Astrocyte of the hippocampus (primary cell): ENCODE results near the gene RPGRIP1L.

Experiments used
- DNase-seq: peaks from one replicate; pipeline ENCODE4 v3.0.0; 2011; ENCODE audit warnings: low read depth, low spot score

RPGRIP1L gene

DNA sequence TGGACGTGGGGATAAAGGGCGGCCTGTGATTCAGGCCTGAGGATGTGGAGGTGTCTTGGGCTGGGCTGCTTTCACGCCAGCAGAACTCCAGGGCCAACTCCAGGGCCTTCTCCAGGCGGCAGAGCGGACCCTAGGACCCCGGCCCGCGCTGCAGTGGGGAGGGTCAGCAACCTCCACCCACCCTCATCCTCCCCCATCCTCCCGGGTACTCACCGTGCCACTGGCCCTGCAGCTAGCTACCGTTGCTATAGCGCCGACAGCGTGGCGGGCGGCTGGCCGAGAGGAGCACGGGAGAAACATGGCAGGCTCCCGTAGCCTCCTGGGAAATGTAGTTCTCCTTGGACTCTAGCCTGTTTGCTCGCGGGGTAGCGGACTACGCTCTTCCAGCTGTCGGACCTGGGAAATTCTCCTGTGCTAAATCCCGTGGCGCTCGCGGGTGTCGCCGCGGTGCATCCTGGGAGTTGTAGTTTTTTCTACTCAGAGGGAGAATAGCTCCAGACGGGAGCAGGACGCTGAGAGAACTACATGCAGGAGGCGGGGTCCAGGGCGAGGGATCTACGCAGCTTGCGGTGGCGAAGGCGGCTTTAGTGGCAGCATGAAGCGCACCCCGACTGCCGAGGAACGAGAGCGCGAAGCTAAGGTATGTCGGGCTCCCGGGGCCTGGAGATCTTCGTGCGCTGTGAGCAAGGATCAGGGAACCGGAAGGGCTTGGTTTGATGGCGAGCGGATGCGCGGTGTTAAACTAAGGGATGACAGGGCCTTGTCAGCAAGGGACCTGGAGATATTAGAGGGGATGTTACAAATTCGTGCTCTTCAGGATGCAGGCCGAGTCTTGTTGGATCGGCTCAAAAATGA is at the start of gene RPGRIP1L, which contains the start of gene FTO:
TSS of gene RPGRIP1L (minus strand) at position 270 of the 855 bp plus-strand sequence. CDS start 3,136 bp downstream, outside the sequence.
TSS of gene FTO (plus strand) at position 567 of the 855 bp plus-strand sequence.
- peak; percentile 100 for DNase-seq

DNA sequence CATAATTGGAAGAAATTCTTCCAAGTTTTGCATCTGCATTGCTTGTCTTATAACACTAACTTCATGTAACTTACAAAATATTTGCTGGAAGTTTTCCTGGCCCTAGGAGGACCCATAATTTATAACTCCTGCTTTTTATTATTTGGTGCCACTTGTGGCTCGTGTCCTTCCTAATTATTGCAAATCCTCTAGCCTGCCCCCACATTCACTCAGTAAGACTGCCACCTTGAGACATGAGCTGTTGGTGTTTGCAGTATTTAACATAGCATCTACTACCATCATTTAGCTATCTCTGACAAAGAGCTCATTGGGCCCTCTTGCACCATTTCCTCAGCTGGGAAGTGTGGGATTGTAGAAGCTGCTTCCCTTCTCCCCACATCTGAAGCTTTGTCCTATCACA is 49.8 kb upstream of the RPGRIP1L start:
- no peak for DNase-seq

GRCh38 chr16:53752560-53752959 is 48.9 kb upstream of the RPGRIP1L start:
- no peak for DNase-seq

- DNase-seq: peak; percentile 61
Measured at GRCh38 chr16:53745753-53746266, 42.2 kb upstream of the RPGRIP1L start.

DNA sequence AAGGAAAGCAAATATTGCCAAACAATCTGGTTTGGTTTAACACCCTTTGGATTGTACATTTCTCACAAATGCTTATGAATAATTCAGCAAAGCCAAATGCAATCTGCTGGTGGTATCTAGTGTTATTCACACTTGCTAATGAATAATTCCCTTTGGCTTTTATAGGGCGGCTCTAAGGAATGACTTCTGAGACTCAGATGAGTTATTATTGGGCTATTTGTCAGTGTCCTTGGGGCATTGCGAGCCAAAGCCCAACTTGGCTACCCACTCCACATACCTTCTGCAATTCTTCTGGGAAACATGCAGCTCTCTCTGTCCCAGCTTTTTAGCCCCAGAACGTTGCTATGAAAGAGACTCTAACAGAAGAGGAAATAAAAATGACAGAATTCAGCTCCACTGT is 41.4 kb upstream of the RPGRIP1L start:
- DNase-seq: peak; percentile 89

GRCh38 chr16:53744449-53744848 is 40.8 kb upstream of the RPGRIP1L start:
- peak; percentile 31 for DNase-seq

- DNase-seq: peak; percentile 36
Measured at GRCh38 chr16:53743149-53743566, 39.5 kb upstream of the RPGRIP1L start.

DNA sequence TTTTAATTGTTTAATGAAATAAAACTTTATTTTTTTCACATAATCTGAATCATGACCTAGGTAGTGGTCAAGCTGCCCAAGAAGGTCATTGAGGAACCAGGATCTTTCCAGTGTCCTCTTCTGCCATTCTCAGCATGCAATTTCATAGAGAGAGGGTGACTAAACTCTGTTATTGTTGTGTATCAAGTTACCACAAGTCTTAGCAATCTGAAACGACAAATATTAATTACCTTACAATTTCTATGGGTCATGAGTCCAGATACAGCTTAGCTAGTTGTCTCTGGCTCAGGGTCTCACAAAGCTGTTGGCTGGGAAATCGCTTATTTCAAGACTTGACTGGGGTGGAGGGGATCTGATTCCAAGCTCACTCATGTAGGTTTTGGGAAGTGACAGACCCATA is 37.9 kb upstream of the RPGRIP1L start:
- DNase-seq: no peak

- DNase-seq: no peak
Measured at GRCh38 chr16:53740933-53741531, 37.4 kb upstream of the RPGRIP1L start.

GRCh38 chr16:53740476-53740875 is 36.8 kb upstream of the RPGRIP1L start:
- no peak for DNase-seq

- no peak for DNase-seq
Measured at GRCh38 chr16:53737552-53737951, 33.9 kb upstream of the RPGRIP1L start.

- no peak for DNase-seq
Measured at GRCh38 chr16:53736297-53736696, 32.6 kb upstream of the RPGRIP1L start.

GRCh38 chr16:53734908-53735307 is 31.2 kb upstream of the RPGRIP1L start:
- DNase-seq: no peak

GRCh38 chr16:53732296-53732929 is 28.8 kb upstream of the RPGRIP1L start:
- DNase-seq: peak; percentile 36

DNA sequence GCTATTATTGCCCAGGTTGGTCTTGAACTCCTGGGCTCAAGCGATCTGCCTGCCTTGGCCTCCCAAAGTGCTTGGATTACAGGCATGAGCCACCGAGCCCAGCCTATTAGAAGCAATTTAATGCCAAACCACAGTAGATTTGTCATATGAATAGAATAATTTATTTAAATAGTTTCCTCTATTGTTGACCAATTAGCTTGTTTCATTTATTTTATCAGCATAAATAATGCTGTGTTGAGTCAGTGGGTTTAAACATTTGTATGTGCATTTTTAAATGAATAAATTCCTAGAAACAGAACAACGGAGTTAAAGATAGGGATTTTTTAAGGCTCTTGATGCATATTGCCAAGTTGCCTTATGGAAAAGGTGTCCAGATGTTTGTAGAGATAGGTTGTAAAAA is 27.0 kb upstream of the RPGRIP1L start:
- no peak for DNase-seq

- DNase-seq: no peak
Measured at GRCh38 chr16:53726625-53727024, 23.0 kb upstream of the RPGRIP1L start.

GRCh38 chr16:53721017-53721416 is 17.4 kb upstream of the RPGRIP1L start:
- no peak for DNase-seq

- no peak for DNase-seq
Measured at GRCh38 chr16:53717577-53717976, 13.9 kb upstream of the RPGRIP1L start.

- no peak for DNase-seq
Measured at GRCh38 chr16:53715023-53715384, 11.3 kb upstream of the RPGRIP1L start.

DNA sequence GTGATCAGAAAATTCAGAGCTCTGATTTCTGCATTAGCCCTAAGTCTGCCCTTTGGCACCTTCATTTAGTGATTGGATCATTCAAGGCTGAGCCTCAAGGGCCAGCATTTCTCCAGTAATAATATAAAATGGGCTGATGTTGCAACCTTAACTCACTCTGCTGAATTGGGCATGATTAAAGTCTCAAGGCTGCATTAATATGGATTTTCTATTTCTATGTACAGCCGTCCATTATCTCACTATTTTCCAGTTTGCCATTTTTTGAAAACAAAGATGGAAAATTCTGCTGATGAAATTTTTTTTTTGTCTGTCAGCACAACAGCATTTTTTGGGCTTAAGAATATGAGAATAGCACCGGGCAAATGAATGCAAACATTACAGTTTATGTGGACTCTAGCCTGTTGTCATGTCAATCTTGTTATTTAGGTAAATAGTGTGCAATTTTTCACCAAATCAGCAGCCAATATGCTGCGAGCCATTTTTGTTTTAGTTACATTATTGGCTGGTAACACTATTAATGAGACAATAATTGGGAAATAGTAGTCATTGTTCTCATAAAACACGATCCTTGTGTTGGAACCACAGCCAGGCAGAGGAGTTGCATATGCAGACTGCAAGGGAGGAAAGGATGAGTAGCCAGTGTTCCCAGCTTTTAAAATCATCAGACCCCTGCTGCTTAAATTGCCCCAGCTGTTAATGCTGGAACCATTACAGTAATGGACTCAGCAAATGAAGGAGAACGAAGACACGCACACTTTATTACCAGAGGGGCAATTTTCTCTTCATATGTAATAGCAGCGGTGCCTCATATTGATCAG is 10.8 kb upstream of the RPGRIP1L start:
- DNase-seq: no peak

GRCh38 chr16:53713403-53714204 is 9.9 kb upstream of the RPGRIP1L start:
- DNase-seq: no peak
